ENCODE measurements around the gene TGFA. TPM values are rescaled to one million over a fixed set of nuclear protein-coding genes. Genes with fewer than 3 reads are reported as not detected.

The TGFA gene
- total and polyA plus RNA-seq, 2 experiments from 2014 or later: 2.6 to 5.6 TPM

DNA sequence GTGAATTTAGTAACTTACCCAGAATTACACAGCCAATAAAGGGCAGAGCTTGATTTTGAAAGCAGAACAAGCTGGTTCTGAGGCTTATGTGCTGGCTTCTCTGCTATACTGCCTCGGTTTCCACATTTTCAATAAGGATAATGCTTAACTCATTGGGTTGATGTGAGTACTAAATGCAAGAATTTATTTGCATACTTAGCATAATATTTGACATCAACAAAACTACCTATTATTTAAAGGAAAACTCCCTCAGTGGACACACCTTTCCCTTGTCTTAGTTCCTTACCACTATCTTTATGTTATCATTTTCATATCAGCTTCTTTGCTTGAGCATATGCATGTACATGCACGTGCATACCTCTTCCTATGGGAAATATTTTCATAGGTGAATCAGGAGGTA is 3.0 kb upstream of the TGFA start:
- DNase-seq (ENCODE audit: low spot score): no peak
- Histone ChIP-seq H3K9me3 (ENCODE audit: low read depth) (no peaks in the 10 kb centered on the region), H3K27me3 (peaks cover 30% of the 10 kb centered on the region), H3K4me1 (ENCODE audit: insufficient read depth) (peaks cover 22% of the 10 kb centered on the region), H2AFZ (no peak overlapping the region), H4K20me1 (ENCODE audit: insufficient read depth, poor library complexity, severe bottlenecking) (no peaks in the 10 kb centered on the region), H3K79me2 (no peaks in the 10 kb centered on the region), H3K9me2 (replicated peaks; ENCODE audit: insufficient read depth) (no peaks in the 10 kb centered on the region), H3K27ac (no peak overlapping the region), H3K36me3 (replicated peaks; ENCODE audit: insufficient read depth, low read depth) (no peaks in the 10 kb centered on the region), H3K4me3 (no peak overlapping the region), H3K4me2 (peak overlapping the region; percentile 9)
- TF ChIP-seq EZH2phosphoT487 (IDR thresholded peaks at IDR 0.05; ENCODE audit: low read depth, severe bottlenecking, unreplicated experiment): no peak
- TF ChIP-seq EZH2 (IDR thresholded peaks at IDR 0.05; ENCODE audit: borderline replicate concordance): no peak
- TF ChIP-seq CTCF (IDR thresholded peaks at IDR 0.05; ENCODE audit: poor library complexity): no peak
- 77% methylated on average over 2 of the region's 2 CpGs for WGBS (ENCODE audit: low lambda C conversion rate, missing lambda C conversion rate)

GRCh38 chr2:70554338-70554892 is 789 bp upstream of the TGFA start:
- 45% methylated on average over 11 of the region's 18 CpGs for WGBS (ENCODE audit: low lambda C conversion rate, missing lambda C conversion rate)
- TF ChIP-seq CTCF (IDR thresholded peaks at IDR 0.05; ENCODE audit: poor library complexity) (no peak), EZH2phosphoT487 (IDR thresholded peaks at IDR 0.05; ENCODE audit: low read depth, severe bottlenecking, unreplicated experiment) (no peak), EZH2 (IDR thresholded peaks at IDR 0.05; ENCODE audit: borderline replicate concordance) (no peak)
- no peaks in the 10 kb centered on the region for H3K9me3 ChIP-seq (ENCODE audit: low read depth)
- H3K4me2 ChIP-seq: peak overlapping the region; percentile 100
- H3K27me3 ChIP-seq: peaks cover 47% of the 10 kb centered on the region
- H2AFZ ChIP-seq: peak overlapping the region; percentile 96
- H3K9me2 ChIP-seq (replicated peaks; ENCODE audit: insufficient read depth): no peaks in the 10 kb centered on the region
- H3K79me2 ChIP-seq: no peaks in the 10 kb centered on the region
- H3K27ac ChIP-seq: no peak overlapping the region
- peaks cover 22% of the 10 kb centered on the region for H3K4me1 ChIP-seq (ENCODE audit: insufficient read depth)
- peak overlapping the region; percentile 82 for H3K4me3 ChIP-seq
- no peak for DNase-seq (ENCODE audit: low spot score)
- no peaks in the 10 kb centered on the region for H3K36me3 ChIP-seq (replicated peaks; ENCODE audit: insufficient read depth, low read depth)
- H4K20me1 ChIP-seq (ENCODE audit: insufficient read depth, poor library complexity, severe bottlenecking): no peaks in the 10 kb centered on the region

- no peaks in the 10 kb centered on the region for H4K20me1 ChIP-seq (ENCODE audit: insufficient read depth, poor library complexity, severe bottlenecking)
- no peaks in the 10 kb centered on the region for H3K36me3 ChIP-seq (replicated peaks; ENCODE audit: insufficient read depth, low read depth)
- H2AFZ ChIP-seq: peak overlapping the region; percentile 96
- no peaks in the 10 kb centered on the region for H3K79me2 ChIP-seq
- peaks cover 52% of the 10 kb centered on the region for H3K27me3 ChIP-seq
- whole genome bisulfite sequencing (ENCODE audit: low lambda C conversion rate, missing lambda C conversion rate): under 1% methylated on average over 18 of the region's 18 CpGs
- H3K4me1 ChIP-seq (ENCODE audit: insufficient read depth): peaks cover 22% of the 10 kb centered on the region
- peak; percentile 70 for DNase-seq (ENCODE audit: low spot score)
- H3K9me3 ChIP-seq (ENCODE audit: low read depth): no peaks in the 10 kb centered on the region
- H3K27ac ChIP-seq: peak overlapping the region; percentile 89
- no peaks in the 10 kb centered on the region for H3K9me2 ChIP-seq (replicated peaks; ENCODE audit: insufficient read depth)
- TF ChIP-seq EZH2phosphoT487 (IDR thresholded peaks at IDR 0.05; ENCODE audit: low read depth, severe bottlenecking, unreplicated experiment) (no peak), EZH2 (IDR thresholded peaks at IDR 0.05; ENCODE audit: borderline replicate concordance) (peak; percentile 68)
- H3K4me2 ChIP-seq: peak overlapping the region; percentile 100
- H3K4me3 ChIP-seq: peak overlapping the region; percentile 82
Observed at GRCh38 chr2:70553334-70553583, 367 bp downstream of the TGFA start.

DNA sequence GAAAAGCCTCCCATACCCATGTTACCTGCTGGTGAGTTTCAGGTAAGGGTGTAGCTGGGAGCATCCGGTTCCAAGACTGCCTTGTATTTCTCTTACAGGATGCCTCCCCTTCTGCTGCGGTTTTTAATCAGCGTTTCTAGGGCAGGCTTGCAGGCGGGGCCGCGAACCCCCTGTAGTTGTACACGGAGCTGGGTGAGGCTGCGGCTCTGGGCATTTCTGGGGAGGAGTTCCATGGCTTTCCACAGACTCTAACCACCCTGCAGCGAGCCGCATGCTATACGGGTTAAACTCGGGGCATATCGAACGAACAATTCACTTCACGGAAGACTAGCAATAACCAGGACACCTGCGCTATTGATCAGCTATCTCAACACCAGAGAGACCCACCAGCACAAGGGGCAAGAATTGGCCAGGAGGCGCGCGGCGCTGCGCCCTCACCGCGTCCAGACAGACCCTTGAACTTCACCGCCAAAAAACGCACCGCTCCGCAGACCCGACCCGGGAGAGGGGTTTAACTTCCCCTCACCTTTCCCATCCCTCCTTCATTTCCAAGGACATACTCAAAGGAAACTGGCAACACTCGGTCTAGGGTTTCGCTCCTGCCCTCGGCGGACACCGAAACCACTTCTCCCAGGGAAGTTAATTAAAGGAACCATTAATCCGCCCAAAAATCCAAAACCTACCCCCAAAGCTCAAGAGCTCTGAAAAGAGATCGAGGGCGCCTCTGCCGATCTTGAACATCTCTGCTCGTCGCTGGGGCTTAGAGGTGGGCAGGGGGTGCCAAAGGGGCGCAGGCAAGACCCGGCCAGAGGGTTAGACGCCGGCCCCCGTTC is 909 bp downstream of the TGFA start:
- DNase-seq (ENCODE audit: low spot score): no peak
- no peaks in the 10 kb centered on the region for H3K36me3 ChIP-seq (replicated peaks; ENCODE audit: insufficient read depth, low read depth)
- H3K4me3 ChIP-seq: peak overlapping the region; percentile 82
- H4K20me1 ChIP-seq (ENCODE audit: insufficient read depth, poor library complexity, severe bottlenecking): no peaks in the 10 kb centered on the region
- H3K9me2 ChIP-seq (replicated peaks; ENCODE audit: insufficient read depth): no peaks in the 10 kb centered on the region
- no peaks in the 10 kb centered on the region for H3K9me3 ChIP-seq (ENCODE audit: low read depth)
- H3K27ac ChIP-seq: peak overlapping the region; percentile 89
- no peaks in the 10 kb centered on the region for H3K79me2 ChIP-seq
- H3K4me2 ChIP-seq: peak overlapping the region; percentile 100
- H3K4me1 ChIP-seq (ENCODE audit: insufficient read depth): peaks cover 22% of the 10 kb centered on the region
- peaks cover 52% of the 10 kb centered on the region for H3K27me3 ChIP-seq
- WGBS (ENCODE audit: low lambda C conversion rate, missing lambda C conversion rate): 3% methylated on average over 45 of the region's 45 CpGs
- TF ChIP-seq EZH2phosphoT487 (IDR thresholded peaks at IDR 0.05; ENCODE audit: low read depth, severe bottlenecking, unreplicated experiment) (no peak), CTCF (IDR thresholded peaks at IDR 0.05; ENCODE audit: poor library complexity) (no peak), EZH2 (IDR thresholded peaks at IDR 0.05; ENCODE audit: borderline replicate concordance) (no peak)
- H2AFZ ChIP-seq: peak overlapping the region; percentile 96

All from hepatocyte (in vitro differentiated cells).